ENCODE results near the gene ARL13B.

The ARL13B gene

DNA sequence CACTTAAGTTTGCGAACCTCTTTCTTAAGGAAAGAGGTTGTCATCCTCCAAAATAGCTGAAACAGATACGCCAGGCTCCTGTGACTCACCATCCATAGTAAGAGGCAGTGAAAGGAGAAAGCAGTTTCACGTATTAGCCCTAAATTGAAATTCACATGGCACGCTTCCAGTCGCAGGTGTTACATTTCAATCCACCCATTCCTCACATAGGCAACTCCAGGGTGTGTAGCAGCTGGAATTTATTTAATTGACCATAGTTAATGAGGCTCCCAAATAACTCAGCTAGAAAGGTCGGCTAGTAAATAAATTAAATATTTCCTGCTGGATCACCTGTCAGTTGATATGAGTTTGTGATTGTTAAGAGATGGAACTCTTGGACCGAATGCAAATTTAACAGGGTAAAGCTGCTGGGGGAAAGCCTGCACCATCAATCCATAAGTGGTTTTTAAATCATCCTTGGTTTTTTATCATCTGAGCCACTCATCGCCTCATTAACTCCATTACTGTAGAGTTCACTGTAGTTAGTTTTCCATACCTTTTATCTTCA is 102.5 kb downstream of the ARL13B start:
- no peak for DNase-seq (ENCODE audit: low read depth)
- TF ChIP-seq, protein P1, sequence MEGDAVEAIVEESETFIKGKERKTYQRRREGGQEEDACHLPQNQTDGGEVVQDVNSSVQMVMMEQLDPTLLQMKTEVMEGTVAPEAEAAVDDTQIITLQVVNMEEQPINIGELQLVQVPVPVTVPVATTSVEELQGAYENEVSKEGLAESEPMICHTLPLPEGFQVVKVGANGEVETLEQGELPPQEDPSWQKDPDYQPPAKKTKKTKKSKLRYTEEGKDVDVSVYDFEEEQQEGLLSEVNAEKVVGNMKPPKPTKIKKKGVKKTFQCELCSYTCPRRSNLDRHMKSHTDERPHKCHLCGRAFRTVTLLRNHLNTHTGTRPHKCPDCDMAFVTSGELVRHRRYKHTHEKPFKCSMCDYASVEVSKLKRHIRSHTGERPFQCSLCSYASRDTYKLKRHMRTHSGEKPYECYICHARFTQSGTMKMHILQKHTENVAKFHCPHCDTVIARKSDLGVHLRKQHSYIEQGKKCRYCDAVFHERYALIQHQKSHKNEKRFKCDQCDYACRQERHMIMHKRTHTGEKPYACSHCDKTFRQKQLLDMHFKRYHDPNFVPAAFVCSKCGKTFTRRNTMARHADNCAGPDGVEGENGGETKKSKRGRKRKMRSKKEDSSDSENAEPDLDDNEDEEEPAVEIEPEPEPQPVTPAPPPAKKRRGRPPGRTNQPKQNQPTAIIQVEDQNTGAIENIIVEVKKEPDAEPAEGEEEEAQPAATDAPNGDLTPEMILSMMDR (IDR thresholded peaks at IDR 0.05; ENCODE audit: control insufficient read depth, extremely low read depth, insufficient read depth) = no peak
- H3K4me3 ChIP-seq (ENCODE audit: low read depth, low read length) = no peak overlapping the region

DNA sequence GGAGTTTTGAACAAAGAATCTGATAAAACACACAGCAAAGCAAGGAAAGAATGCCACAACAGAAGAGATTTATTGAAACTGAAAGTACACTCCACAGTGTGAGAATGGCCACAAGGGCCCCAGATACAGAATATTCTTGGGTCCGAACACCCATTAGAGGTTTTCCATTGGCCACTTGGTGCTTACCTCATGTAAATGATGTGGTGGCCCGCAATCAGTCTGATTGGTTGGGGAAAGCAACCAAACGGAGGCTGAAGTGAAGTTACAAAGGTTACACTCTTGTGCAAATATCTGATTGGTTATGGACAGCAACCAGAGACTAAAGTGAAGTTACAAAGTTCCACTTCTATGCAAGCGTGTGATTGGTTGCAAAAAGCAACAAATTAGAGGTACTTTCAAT is 103.3 kb downstream of the ARL13B start:
- TF ChIP-seq, protein P1 (IDR thresholded peaks at IDR 0.05; ENCODE audit: control insufficient read depth, extremely low read depth, insufficient read depth) = no peak
- DNase-seq (ENCODE audit: low read depth) = no peak
- H3K4me3 ChIP-seq (ENCODE audit: low read depth, low read length) = no peak overlapping the region

DNA sequence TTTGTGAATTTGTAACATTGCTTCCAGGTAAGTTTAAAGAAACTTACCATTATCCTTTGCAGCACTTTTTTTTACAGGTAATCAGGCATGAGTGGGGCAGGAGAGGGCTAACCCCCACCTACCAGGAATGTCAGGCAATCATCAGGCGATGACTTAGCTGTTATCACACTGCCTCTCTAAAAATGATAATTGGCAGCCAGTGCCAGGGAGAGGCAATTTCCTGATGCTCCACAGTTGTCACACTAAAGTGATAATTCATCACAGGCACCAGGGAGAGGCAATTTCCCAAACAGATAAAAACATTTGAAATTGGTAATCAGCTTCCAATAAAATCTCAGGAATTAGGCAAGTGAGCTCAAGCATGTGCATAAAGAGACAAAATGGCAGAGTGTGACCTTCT is 109.2 kb downstream of the ARL13B start:
- H3K4me3 ChIP-seq (ENCODE audit: low read depth, low read length) = no peak overlapping the region
- TF ChIP-seq, protein P1 (IDR thresholded peaks at IDR 0.05; ENCODE audit: control insufficient read depth, extremely low read depth, insufficient read depth) = no peak
- DNase-seq (ENCODE audit: low read depth) = no peak

DNA sequence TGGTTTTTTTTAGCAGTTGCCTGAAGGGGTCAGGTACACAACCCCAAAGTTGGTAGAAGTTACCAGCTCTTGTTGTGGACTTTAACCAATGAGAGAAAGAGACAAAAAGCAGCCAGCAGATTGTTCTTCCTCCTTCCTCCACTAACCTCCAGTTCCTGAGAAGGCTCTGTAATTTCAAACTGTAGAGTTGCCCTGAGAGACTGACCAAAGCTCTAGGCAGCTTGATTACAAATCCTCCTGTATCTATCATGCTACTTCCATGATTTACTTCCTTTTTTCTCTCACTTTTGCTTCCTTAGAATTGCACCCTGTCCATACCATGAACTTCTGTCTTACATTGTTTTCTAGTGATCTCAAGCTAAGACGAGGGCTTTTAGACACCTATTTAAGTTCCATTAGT is 112.1 kb downstream of the ARL13B start:
- TF ChIP-seq, protein P1 (IDR thresholded peaks at IDR 0.05; ENCODE audit: control insufficient read depth, extremely low read depth, insufficient read depth) = no peak
- DNase-seq (ENCODE audit: low read depth) = no peak
- H3K4me3 ChIP-seq (ENCODE audit: low read depth, low read length) = no peak overlapping the region

DNA sequence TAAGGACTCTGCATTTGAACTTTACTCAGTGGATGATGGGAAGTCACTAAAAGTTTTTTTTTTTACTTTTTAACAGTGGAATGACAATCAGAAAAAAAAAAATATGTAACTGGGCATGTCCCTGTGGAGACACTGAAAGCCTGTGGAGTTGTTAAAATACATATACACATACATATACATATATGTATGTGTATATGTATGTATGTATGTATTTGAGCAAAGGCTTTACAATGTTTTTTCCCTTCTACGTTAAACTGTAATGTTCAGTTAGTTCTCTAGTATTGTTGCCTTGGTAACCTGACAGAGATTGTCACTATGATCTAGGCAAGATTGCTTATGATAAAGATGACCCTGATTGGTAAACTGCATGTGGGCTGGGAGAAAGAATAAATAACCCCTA is 113.2 kb downstream of the ARL13B start:
- H3K4me3 ChIP-seq (ENCODE audit: low read depth, low read length) = no peak overlapping the region
- TF ChIP-seq, protein P1 (IDR thresholded peaks at IDR 0.05; ENCODE audit: control insufficient read depth, extremely low read depth, insufficient read depth) = no peak
- no peak for DNase-seq (ENCODE audit: low read depth)

DNA sequence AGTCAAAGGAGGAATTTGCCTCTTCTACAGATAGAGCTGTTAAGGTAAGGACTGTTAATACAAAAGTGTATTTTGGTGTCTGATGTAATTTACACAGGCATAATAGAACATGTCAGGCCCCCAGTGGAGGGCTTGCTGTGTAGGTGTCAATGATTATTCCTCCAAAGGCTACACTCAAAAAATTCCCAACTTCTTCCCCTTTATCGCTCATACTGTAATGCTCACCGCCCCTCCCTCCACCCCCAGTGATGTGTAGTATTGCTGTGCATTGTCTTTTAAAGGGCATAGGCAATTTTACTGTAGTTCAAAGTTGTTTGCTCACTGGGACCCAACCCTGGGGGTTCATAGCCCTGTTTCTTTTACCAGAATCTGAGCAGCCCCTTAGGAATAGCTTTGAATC is 115.2 kb downstream of the ARL13B start:
- no peak overlapping the region for H3K4me3 ChIP-seq (ENCODE audit: low read depth, low read length)
- no peak for DNase-seq (ENCODE audit: low read depth)
- TF ChIP-seq, protein P1 (IDR thresholded peaks at IDR 0.05; ENCODE audit: control insufficient read depth, extremely low read depth, insufficient read depth) = no peak

DNA sequence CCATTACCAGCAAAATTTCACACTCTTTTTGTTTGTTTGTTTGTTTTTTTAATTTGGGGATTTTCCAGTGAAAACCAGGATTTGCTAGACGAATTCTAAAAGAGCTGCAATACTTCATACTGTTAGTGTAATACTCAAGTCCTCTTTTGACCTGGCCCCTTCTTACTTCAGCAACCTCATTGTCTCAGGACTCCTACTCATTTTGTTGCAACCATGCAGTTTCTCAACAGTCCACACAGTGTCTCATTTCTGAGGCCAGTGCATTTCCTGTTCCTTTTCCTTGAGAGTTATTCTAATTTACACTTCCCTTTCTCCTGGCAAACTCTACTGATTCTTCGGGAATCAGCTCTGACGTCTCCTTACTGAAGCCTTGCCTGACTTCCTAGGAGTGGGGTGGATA is 118.5 kb downstream of the ARL13B start:
- TF ChIP-seq, protein P1 (IDR thresholded peaks at IDR 0.05; ENCODE audit: control insufficient read depth, extremely low read depth, insufficient read depth) = no peak
- no peak overlapping the region for H3K4me3 ChIP-seq (ENCODE audit: low read depth, low read length)
- DNase-seq (ENCODE audit: low read depth) = no peak

All from LNCaP clone FGC (cell line).